VCaP (cell line): ENCODE data around the gene TNNI3K.

Experiments used
- H3K27ac ChIP-seq: fragments of 450-650 bp; 2 replicates; pipeline ENCODE4 v1.5.1; 2017
- CTCF ChIP-seq: fragments of 450-650 bp; conservative IDR thresholded peaks from 2 replicates; pipeline ENCODE4 v1.5.1; 2017; ENCODE audit warnings: mild to moderate bottlenecking, moderate library complexity

TNNI3K gene

GRCh38 chr1:74470936-74471335 is 235.7 kb downstream of the TNNI3K start:
- TF ChIP-seq CTCF = no peak
- no peak overlapping the region for H3K27ac ChIP-seq

- no peak overlapping the region for H3K27ac ChIP-seq
- TF ChIP-seq CTCF = no peak
Observed at GRCh38 chr1:74471470-74471869, 236.3 kb downstream of the TNNI3K start.

- no peak for TF ChIP-seq CTCF
- no peak overlapping the region for H3K27ac ChIP-seq
Observed at GRCh38 chr1:74474585-74474984, 239.4 kb downstream of the TNNI3K start.

GRCh38 chr1:74478979-74479378 is 243.8 kb downstream of the TNNI3K start:
- no peak for TF ChIP-seq CTCF
- H3K27ac ChIP-seq = no peak overlapping the region

GRCh38 chr1:74480068-74480467 is 244.9 kb downstream of the TNNI3K start:
- TF ChIP-seq CTCF = no peak
- H3K27ac ChIP-seq = no peak overlapping the region

- H3K27ac ChIP-seq = no peak overlapping the region
- no peak for TF ChIP-seq CTCF
Observed at GRCh38 chr1:74481607-74482006, 246.4 kb downstream of the TNNI3K start.

GRCh38 chr1:74485622-74486021 is 250.4 kb downstream of the TNNI3K start:
- TF ChIP-seq CTCF = no peak
- H3K27ac ChIP-seq = no peak overlapping the region

GRCh38 chr1:74486036-74486435 is 250.8 kb downstream of the TNNI3K start:
- H3K27ac ChIP-seq = no peak overlapping the region
- no peak for TF ChIP-seq CTCF
